ENCODE measurements around the gene CCDC120. TPM values are rescaled to one million over a fixed set of nuclear protein-coding genes. Genes with fewer than 3 reads are reported as not detected.

The CCDC120 gene
- total and polyA plus RNA-seq, 9 of the 15 experiments (the other 6 are each of a cell fraction or from before 2014, with no cell fraction given), result 0.13 to 3.6 (median 0.54) TPM

DNA sequence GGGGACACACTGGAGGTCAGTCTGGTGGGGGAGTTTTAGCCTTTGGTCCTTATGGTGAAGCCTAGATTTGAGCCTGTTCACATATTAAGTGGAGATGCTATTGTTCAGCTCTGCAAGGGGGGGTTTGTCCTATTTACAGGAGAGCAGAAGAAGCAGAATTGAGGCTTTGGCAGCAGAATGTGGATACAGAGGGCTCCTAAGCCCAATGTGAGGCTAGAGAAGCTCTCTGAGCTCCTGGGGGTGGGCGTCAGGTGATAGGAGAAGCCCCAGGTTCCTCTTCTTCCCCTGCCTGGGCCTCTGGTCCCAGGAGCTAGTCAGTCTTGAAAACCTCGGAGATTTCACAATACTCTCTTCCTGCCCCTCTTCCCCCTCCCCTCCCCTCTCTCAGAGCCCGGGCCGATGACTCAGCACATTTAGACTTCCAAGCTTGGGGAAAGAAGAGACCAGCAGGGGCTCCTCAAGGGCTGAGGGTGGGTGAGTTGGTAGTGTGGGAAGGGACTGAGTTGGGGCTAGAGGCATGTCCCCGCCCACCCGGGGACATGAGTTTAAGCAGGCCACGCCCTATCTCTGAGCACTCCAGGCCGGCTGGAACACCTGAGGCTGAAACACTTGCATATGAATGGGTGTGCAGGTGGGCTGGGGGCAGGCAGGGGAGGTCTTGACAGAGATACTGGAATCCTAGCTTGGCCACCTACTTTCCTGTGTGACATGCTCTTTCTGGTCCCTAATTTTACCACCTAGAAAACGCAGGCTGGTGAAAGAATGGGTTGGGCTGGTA, 19.0 kb upstream of the CCDC120 start (continued):
- TF ChIP-seq ZBTB7A (IDR thresholded peaks at IDR 0.05; ENCODE audit: borderline replicate concordance, control insufficient read depth, low read depth, low read length) (peak; percentile 85), CREM (IDR thresholded peaks at IDR 0.05; ENCODE audit: low read depth) (0 out of 2 replicates have a peak, but pooled peaks have one; percentile 13), TARDBP (IDR thresholded peaks at IDR 0.05) (no peak), DACH1 (IDR thresholded peaks at IDR 0.05; ENCODE audit: partially characterized antibody) (peak; percentile 54), ARNT (IDR thresholded peaks at IDR 0.05) (0 out of 4 replicates have a peak, but pooled peaks of 1 of the 2 experiments have one; percentile 53), MAFK (IDR thresholded peaks at IDR 0.05; ENCODE audit: low read length) (peak; percentile 98), KDM1A (IDR thresholded peaks at IDR 0.05) (peak in 1 of 2 experiments; percentile 23; a peak in 1 of 4 replicates), ZNF766 (CRISPR knock-in tag; conservative IDR thresholded peaks at IDR 0.05) (0 out of 2 replicates have a peak, but pooled peaks have one; percentile 19), TOE1 (IDR thresholded peaks at IDR 0.05; ENCODE audit: borderline replicate concordance) (peak; percentile 39; the same call in 1 of the 2 replicates), TOE1 (CRISPR knock-in tag; IDR thresholded peaks at IDR 0.05; ENCODE audit: borderline replicate concordance, low read depth) (no peak), SP1 (CRISPR knock-in tag; IDR thresholded peaks at IDR 0.05) (0 out of 2 replicates have a peak, but pooled peaks have one; percentile 19), RAD51 (IDR thresholded peaks at IDR 0.05; ENCODE audit: borderline replicate concordance, low read depth) (no peak), NCOA6 (IDR thresholded peaks at IDR 0.05) (no peak), EP400 (IDR thresholded peaks at IDR 0.05) (peak; percentile 56; the same call in 1 of the 2 replicates), HCFC1 (IDR thresholded peaks at IDR 0.05; ENCODE audit: low read depth, low read length) (0 out of 2 replicates have a peak, but pooled peaks have one; percentile 6), SMARCA4 (IDR thresholded peaks at IDR 0.05) (peak; percentile 79), ZNF184 (CRISPR knock-in tag; IDR thresholded peaks at IDR 0.05) (no peak), PHF20 (IDR thresholded peaks at IDR 0.05; ENCODE audit: partially characterized antibody) (no peak), MED1 (CRISPR knock-in tag; IDR thresholded peaks at IDR 0.05; ENCODE audit: borderline replicate concordance) (no peak), NONO (IDR thresholded peaks at IDR 0.05; ENCODE audit: low read depth in 2 of 2, low read length in 1 of 2) (peak in 1 of 2 experiments; percentile 32; a peak in 1 of 4 replicates), CBX8 (IDR thresholded peaks at IDR 0.05; ENCODE audit: borderline replicate concordance, extremely low read depth, low read depth, low read length, poor library complexity, severe bottlenecking) (no peak), TAF15 (IDR thresholded peaks at IDR 0.05; ENCODE audit: low read depth, low read length) (no peak)
- TF ChIP-seq, protein P1, sequence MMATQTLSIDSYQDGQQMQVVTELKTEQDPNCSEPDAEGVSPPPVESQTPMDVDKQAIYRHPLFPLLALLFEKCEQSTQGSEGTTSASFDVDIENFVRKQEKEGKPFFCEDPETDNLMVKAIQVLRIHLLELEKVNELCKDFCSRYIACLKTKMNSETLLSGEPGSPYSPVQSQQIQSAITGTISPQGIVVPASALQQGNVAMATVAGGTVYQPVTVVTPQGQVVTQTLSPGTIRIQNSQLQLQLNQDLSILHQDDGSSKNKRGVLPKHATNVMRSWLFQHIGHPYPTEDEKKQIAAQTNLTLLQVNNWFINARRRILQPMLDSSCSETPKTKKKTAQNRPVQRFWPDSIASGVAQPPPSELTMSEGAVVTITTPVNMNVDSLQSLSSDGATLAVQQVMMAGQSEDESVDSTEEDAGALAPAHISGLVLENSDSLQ (IDR thresholded peaks at IDR 0.05), result peak; percentile 6; the same call in 1 of the 2 replicates
- TF ChIP-seq, protein P2, sequence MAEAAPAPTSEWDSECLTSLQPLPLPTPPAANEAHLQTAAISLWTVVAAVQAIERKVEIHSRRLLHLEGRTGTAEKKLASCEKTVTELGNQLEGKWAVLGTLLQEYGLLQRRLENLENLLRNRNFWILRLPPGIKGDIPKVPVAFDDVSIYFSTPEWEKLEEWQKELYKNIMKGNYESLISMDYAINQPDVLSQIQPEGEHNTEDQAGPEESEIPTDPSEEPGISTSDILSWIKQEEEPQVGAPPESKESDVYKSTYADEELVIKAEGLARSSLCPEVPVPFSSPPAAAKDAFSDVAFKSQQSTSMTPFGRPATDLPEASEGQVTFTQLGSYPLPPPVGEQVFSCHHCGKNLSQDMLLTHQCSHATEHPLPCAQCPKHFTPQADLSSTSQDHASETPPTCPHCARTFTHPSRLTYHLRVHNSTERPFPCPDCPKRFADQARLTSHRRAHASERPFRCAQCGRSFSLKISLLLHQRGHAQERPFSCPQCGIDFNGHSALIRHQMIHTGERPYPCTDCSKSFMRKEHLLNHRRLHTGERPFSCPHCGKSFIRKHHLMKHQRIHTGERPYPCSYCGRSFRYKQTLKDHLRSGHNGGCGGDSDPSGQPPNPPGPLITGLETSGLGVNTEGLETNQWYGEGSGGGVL (CRISPR knock-in tag; IDR thresholded peaks at IDR 0.05), result no peak
- TF ChIP-seq, protein P3, sequence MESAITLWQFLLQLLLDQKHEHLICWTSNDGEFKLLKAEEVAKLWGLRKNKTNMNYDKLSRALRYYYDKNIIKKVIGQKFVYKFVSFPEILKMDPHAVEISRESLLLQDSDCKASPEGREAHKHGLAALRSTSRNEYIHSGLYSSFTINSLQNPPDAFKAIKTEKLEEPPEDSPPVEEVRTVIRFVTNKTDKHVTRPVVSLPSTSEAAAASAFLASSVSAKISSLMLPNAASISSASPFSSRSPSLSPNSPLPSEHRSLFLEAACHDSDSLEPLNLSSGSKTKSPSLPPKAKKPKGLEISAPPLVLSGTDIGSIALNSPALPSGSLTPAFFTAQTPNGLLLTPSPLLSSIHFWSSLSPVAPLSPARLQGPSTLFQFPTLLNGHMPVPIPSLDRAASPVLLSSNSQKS (CRISPR knock-in tag; IDR thresholded peaks at IDR 0.05), result no peak
